HG02852 (cell line): ENCODE measurements around the gene TPH1.
"Not testable (repeated sequence)": the region's sequence is repeated elsewhere in the genome, so short reads cannot be mapped to it uniquely, and the experiment has no call there.

ENCODE experiments used
- ATAC-seq: cut with Tn5 transposase; IDR thresholded peaks from one replicate; pipeline ENCODE4 v1.9.1; 2021; ENCODE audit warnings: mild to moderate bottlenecking, moderate library complexity; ENCODE audit not compliant: unreplicated experiment

The TPH1 gene

DNA sequence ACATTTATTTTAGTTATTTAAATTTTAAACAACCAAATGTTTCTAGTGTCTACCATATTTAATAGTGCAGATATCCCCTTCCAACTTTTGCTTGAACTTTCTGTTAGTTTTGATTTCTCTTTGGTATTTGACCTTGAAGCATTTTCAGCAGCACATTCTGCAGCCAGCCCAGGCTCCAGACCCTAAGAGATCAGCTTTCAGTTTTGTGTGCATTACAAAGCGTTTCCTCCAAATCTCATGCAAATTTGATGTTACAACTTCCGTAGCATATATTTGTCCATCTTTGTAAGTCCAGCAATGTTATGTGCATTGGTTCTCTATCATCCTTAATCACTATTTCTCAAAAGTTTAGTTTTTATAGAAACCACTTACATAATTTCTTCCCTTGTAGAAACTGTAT is 18.6 kb downstream of the TPH1 start:
- ATAC-seq = no peak

DNA sequence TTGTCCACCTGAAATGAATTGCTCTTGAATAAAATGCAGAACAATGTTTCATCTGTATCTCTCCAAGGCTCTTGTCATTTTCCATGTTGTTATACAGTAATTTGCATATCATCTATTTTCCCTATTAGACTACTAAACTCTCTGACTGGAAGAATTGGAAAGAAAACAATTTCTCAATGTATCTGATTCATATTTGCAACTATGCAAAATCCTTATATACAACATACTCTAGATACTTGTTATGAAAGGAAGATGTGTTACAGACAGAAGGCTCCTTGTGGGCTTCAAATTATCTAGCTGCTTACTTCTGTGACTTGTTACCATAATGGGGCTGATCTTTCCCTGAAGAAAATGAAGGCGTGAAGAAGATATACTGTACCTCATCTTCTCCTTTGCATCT is 23.6 kb downstream of the TPH1 start:
- ATAC-seq = no peak

DNA sequence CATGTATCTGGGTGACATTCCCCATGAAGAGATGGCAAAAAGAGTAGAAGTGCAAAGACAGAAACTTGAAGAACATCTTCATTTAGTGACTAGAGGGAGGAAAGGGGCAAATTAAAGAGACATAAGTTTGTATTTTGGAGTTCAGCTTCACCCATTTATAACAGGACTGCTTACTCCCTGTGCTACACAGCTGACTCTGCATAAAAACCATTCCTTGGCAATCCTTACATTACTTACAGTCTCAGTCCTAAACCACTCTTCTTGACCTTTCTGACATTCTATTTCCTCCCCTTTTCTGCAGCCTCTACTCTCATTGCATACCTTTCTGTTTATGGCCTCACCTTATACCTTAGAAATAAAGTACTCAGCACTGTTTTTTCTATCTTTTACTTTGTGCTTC is 26.4 kb downstream of the TPH1 start:
- ATAC-seq = no peak

DNA sequence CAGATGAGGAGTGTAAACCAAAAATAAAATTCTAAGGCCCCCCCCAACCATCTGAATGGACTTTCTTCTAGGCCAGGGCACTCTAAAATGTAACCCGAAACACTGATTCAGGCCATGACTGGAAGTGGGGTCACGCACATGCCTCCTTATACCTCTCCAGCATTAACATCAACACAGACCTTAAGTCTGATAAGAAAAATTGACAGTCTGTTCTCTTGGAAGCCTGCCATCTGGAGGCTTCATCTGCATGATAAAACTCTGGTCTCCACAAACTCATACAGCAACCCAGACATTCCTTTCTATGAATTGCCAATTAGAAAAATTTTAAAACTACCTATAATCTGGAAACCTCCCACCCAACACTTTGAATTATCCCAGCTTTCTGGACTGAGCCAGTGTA is 29.3 kb downstream of the TPH1 start:
- ATAC-seq = no peak

DNA sequence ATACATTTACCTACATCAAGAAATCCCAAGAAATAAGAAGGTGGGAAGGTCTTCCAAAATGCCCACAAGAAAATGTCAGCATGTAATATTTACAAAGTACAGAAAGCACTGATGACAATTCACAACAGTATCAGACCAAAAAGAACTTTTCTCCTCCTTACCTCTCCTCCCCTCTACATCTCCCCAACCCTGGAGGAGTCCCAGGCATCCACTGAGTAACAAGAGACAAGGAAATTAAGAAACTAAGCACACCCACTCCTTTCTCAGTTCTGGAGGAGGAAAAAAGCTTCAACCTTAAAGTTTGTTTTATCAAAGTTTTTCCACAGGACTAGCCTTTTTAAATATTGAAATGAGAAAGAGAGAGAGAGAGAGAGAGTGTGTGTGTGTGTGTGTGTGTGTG is 31.2 kb downstream of the TPH1 start:
- ATAC-seq = no peak

DNA sequence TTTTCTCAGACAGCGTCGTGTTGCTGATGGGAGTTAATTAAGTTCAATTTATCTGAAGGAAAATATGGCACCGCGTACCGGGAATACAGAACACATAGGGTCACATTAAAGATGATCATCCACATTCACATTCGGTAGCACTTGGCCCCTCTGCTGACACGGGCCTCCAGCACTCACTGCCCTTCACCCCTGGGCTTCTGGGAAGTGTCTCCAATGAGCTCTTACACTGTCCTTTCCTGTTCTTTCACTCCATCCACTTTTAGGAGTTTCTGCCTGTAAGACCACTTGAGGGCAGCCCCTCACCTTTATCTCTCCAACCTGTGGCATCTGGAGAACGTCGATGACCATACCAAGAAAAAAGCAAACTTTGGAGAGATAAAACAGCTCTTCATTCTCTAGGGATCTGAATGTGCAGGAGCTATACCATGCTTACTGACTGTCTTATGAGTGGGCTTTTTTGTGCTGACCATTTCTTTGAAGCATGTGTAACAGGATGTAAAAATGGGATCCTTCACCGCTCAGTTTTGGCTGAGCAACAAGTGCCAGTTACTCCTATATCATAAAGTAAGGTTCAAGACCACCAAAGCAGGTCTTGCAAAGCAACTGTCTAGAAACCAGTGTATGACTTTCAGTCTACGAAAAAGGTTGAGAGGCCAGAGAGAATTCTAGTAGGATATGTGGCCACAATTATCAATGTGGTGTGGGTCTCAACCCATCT is 32.1 kb downstream of the TPH1 start:
- no peak for ATAC-seq

DNA sequence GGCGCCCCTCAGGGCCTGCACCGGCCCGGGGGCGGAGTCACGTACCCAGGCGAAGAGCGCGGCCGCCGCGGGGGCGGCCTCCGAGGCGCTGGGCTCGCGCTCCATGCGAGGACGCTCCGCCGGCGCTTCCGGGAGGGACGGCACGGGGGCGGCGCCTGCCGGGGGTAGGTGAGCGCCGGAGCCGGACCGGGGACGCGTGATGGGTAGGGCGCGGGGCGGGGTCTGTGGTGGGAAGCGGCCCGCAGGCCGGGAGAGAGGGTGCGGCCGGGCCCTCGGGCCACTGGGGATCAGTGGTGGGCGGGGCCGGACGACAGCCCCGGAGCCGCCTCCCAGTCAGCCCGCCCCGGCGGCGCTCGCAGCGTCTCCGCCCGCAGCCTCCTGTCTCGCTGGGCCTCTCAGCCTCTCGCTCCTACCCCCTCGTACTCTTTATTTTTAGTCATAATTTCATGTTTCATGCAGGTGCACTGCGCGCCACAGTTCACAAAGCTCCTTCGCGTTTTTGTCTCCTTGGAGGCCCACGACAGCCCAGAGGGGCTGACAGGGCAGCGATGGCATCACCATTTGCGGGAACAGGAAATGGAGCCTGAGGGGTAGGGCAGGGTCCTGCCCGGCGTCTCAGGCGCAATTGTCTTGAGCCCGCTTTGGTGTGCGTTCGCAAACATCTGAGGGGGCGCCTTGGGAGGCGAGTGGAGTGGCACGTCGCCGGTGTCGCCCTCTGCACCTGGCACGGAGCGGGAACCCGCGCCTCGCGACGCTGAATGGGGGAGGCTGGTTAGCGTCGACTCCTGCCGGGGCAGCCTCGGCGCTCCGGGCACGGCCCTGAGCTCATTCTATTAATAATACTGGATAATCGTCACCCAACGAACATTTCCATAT is 32.9 kb downstream of the TPH1 start, which contains the start of gene SERGEF:
Gene SERGEF (minus strand): TSS at position 142 of the 876 bp plus-strand sequence. CDS start 37 bp downstream, at position 105.
- peak; percentile 89 for ATAC-seq

DNA sequence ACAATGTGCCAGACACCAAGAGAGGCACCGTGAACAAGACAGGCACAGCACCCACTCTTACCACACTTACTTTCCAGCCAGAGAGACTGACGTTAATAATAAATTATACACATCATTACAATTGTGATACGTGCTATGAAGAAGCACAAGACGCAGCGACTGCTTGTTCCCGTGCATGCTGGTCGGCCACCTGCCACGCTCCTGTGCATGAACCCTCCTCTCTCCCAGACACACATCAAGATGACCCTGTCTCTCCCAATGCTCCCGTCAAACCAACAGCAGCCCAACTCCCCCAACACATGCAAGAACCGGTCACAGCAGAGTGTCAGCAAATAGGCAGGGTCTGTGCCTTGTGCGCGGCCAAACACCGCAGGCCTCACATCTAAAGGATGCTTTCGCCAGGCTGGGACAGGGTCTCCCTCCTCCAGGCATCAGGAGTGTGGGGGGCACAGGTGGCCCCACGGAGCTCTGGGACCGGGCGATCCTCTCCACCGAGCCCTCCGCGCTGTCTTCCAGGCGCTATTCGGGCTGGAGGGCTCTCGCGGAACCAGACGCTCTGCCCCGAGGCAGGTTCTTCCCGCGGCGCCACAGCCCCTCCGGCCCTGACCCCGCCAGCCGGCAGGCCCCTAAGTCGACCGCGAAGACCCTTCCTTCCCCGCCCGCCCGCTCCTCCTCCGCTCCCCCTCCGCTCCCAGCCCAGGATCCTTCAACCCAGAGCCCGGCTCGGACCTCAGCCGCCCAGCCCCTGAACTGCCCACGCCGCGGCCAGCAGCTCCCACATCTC is 33.8 kb downstream of the TPH1 start:
- ATAC-seq = peak; percentile 7

DNA sequence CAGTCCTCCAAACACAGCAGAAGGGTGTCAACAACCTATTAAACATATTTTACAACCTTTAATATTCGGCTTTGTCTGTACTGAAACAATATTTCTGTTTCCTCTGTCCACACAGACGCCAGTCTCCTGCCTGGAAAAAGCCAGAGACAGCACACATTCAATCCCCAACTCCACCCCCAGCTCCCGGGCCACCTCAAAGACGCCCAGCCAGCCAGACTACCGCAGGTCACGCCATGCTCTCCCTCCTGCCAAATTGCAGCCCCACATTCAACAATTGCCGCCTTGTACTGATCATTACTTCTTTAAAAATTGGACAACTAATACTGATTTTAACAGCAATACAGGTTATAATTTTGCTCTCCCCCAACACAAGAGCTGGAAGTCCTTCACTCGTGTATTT is 34.4 kb downstream of the TPH1 start:
- no peak for ATAC-seq

DNA sequence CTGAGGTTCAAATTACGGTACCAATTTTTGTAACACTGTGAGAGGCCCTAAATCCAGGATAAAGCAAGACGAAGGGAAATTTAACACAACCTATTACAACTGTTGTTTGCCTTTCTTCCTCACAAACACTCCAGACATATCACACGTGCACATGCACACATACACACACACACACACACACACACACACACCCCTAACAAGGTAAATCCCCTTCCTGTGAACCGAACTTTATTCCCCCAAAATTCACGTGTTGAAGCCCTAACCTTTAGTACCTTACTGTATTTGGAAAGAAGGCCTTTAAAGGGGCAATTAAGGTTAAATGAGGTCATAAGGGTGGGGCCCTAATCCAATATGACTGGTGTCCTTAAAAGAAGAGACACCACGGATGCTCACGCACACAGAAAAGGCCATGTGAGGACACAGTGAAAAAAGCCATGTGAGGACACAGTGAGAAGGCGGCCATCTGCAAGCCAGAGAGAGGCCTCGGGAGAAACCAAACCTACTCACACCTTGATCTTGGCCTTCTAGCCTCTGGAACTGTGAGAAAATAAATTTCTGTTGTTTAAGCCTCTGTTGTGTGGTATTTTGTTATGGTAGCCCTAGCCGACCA is 35.0 kb downstream of the TPH1 start:
- ATAC-seq = no peak

DNA sequence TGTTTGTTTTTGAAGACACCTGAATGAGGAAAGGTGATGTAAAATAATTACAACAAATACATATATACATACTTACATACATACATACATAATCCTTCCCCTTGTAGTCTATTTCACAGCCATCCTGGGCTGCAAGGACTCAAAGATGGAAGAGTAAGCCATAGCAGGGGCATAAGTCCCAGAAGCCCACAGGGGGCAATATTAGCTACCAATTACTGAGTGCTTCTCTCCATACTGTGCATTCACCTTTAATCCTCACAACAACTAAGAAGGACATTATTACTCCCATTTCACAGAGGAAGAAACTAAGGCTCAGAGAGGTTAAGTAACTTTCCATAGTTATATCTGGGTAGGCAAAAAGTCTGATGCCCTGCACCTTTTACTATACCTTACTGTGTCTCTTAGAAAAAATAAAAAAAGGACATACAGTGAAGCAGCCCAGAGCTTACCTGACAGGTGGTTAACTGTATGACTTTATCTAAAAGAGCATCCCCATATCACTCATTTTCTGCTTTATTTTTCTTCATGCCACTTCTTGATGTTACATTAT is 35.9 kb downstream of the TPH1 start:
- ATAC-seq = no peak

DNA sequence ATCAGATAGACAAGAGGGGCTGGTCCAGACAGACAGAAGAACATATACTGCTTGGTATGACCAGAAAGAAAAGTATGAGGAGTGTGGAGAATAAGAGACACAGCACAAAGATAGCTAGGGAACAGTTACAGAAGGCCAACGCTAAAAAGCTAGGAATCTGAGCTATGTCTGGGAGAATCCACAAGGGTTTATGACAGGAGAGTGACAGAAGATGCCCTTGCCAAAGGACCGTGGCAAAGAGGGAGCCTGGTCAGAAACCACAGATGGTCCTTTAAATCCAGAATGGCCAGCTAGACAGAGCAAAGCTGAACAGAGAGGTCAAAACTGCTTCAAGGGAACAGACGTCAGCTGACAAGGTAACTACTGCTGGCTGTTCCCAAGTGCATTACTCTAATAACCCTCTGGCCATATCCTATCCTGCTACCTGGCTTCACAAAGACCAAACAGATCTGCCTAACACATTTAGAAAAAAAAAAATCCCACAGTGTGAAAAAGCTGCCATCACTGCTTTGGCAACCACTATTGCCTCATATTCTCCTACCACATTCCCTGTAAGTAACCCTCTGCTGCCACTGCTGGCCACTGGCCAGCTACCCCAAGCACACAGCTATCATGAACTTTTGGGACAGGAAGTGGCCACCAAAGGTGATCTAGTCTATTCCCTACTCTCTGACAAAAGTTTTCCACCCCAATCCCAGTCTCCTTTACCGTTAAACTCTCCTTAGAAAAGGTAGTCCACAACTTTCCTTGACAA is 40.5 kb downstream of the TPH1 start:
- no peak for ATAC-seq

DNA sequence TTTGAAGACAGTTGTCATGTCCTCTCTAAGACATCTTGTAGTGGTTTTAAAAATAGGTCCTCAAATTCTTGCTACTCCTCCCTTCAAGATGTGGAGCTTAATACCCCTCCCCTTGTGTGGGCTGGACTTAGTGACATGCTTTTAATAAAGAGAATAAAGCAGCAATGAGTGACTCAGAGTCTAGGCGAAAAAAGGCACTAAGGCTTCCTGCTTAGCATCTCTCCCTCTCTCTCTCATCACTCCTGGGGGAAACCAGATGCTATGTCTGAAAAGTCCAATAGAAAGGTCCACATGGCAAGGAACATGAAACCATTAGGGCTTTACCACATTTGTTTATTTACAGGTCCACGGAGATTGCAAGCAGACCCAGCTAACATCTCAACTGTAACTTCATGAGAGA is 44.9 kb downstream of the TPH1 start:
- no peak for ATAC-seq

DNA sequence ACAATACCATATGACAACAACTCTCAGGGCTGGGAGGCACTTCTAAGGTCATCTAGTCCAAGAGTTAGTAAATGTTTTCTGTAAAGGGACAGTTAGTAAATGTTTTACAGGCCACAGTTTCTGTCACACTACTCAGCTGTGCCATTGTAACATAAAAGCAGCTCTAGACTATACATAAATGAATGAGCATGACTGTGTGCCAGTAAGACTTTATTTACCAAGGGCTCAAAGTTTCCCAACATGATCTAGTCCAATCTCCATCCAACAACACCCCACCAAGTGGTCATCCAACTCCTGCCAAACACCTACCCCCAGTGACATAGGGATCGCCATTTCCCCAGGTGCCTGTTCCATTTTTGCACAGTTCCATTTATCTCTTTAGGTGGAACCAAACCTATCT is 45.3 kb downstream of the TPH1 start:
- no peak for ATAC-seq

DNA sequence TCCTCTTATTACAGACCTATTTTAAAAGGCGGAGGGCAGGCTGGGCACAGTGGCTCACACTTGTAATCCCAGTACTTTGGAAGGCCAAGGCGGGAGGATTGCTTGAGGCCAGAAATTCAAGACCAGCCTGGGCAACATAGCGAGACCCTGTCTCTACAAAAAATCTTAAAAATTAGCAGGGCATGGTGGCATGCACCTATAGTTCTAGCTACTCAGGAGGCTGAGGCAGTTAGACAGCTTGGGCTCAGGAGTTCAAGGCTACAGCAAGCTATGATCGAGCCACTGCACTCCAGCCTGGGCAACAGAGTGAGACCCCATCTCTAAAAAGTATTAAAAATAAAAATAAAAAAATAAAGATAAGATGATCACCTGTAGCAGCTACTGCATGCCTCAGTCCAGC is 45.9 kb downstream of the TPH1 start:
- ATAC-seq = not testable (repeated sequence)
